ENCODE results near the gene PTPRZ1. TPM values are rescaled to one million over a fixed set of nuclear protein-coding genes. Genes with fewer than 3 reads are reported as not detected.

The PTPRZ1 gene
- polyA plus RNA-seq, 1 of the 3 experiments (the other 2 are of a cell fraction): not detected

GRCh38 chr7:122100021-122100420 is 227.1 kb downstream of the PTPRZ1 start:
- Histone ChIP-seq H3K27me3 (ENCODE audit: insufficient read depth) (no peaks in the 10 kb centered on the region), H3K4me2 (no peak overlapping the region), H3K9ac (no peak overlapping the region), H3K27ac (ENCODE audit: low read depth in 2 of 2, low read length in 1 of 2) (no peak overlapping the region), H3K79me2 (ENCODE audit: insufficient read depth) (no peaks in the 10 kb centered on the region), H3K4me1 (ENCODE audit: control insufficient read depth in 1 of 2, insufficient read depth in 2 of 2, low read depth in 1 of 2, low read length in 1 of 2) (no peaks in the 10 kb centered on the region), H3F3A (replicated peaks; ENCODE audit: insufficient read depth) (no peaks in the 10 kb centered on the region), H4K20me1 (ENCODE audit: insufficient read depth) (no peaks in the 10 kb centered on the region), H3K9me2 (no peaks in the 10 kb centered on the region), H3K4me3 (ENCODE audit: low read depth in 2 of 2, low read length in 1 of 2) (no peak overlapping the region), H2AFZ (ENCODE audit: low read depth) (no peak overlapping the region), H3K36me3 (replicated peaks in 1 of 2; ENCODE audit: control insufficient read depth in 1 of 2, insufficient read depth in 2 of 2, low read length in 1 of 2) (no peaks in the 10 kb centered on the region), H3K9me3 (peaks cover 11% of the 10 kb centered on the region; the same call in 1 of the 2 replicates)
- no peak for DNase-seq
- 5% methylated on average over 3 of the region's 3 CpGs for WGBS (ENCODE audit: low lambda C conversion rate)
- TF ChIP-seq MAX (IDR thresholded peaks at IDR 0.05; ENCODE audit: low read depth) (no peak), EZH2phosphoT487 (IDR thresholded peaks at IDR 0.05; ENCODE audit: borderline replicate concordance, low read depth) (no peak), FOXM1 (IDR thresholded peaks at IDR 0.05; ENCODE audit: low read depth) (no peak), USF2 (IDR thresholded peaks at IDR 0.05; ENCODE audit: borderline replicate concordance, low read depth, low read length) (no peak)
- POLR2A ChIA-PET: no interaction called here
- CTCF ChIA-PET: interaction anchor here (0.6 kb wide), 2 partner anchors 13 to 92 kb away, joined by 3 read pairs; no protein-coding TSS in a partner anchor

GRCh38 chr7:122103064-122103463 is 230.1 kb downstream of the PTPRZ1 start:
- no peaks in the 10 kb centered on the region for H4K20me1 ChIP-seq (ENCODE audit: insufficient read depth)
- CTCF ChIA-PET: interaction anchor here (1.1 to 2.1 kb wide), 2 partner anchors 10 to 109 kb away, joined by 3 to 22 read pairs; no protein-coding TSS in a partner anchor
- no peaks in the 10 kb centered on the region for H3F3A ChIP-seq (replicated peaks; ENCODE audit: insufficient read depth)
- peaks cover 11% of the 10 kb centered on the region; the same call in 1 of the 2 replicates for H3K9me3 ChIP-seq
- no peak overlapping the region for H3K4me3 ChIP-seq (ENCODE audit: low read depth in 2 of 2, low read length in 1 of 2)
- no peak overlapping the region for H3K27ac ChIP-seq (ENCODE audit: low read depth in 2 of 2, low read length in 1 of 2)
- no peak overlapping the region for H2AFZ ChIP-seq (ENCODE audit: low read depth)
- no peaks in the 10 kb centered on the region for H3K36me3 ChIP-seq (replicated peaks in 1 of 2; ENCODE audit: control insufficient read depth in 1 of 2, insufficient read depth in 2 of 2, low read length in 1 of 2)
- POLR2A ChIA-PET: no interaction called here
- H3K4me2 ChIP-seq: no peak overlapping the region
- no peaks in the 10 kb centered on the region for H3K79me2 ChIP-seq (ENCODE audit: insufficient read depth)
- H3K27me3 ChIP-seq (ENCODE audit: insufficient read depth): no peaks in the 10 kb centered on the region
- H3K9me2 ChIP-seq: no peaks in the 10 kb centered on the region
- no peak overlapping the region for H3K9ac ChIP-seq
- H3K4me1 ChIP-seq (ENCODE audit: control insufficient read depth in 1 of 2, insufficient read depth in 2 of 2, low read depth in 1 of 2, low read length in 1 of 2): no peaks in the 10 kb centered on the region
- DNase-seq: no peak
- no peak for TF ChIP-seq ELF1 (IDR thresholded peaks at IDR 0.05)
- TF ChIP-seq SMC3 (IDR thresholded peaks at IDR 0.05; ENCODE audit: low read depth, low read length): no peak
- no peak for TF ChIP-seq GATA2 (CRISPR knock-in tag; IDR thresholded peaks at IDR 0.05)
- TF ChIP-seq FOSL2 (IDR thresholded peaks at IDR 0.05; ENCODE audit: borderline replicate concordance, low read depth): no peak
- TF ChIP-seq NRF1 (IDR thresholded peaks at IDR 0.05; ENCODE audit: low read depth, low read length): no peak
- no peak for TF ChIP-seq RXRA (IDR thresholded peaks at IDR 0.05; ENCODE audit: borderline replicate concordance, low read depth)
- TF ChIP-seq RFX5 (IDR thresholded peaks at IDR 0.05; ENCODE audit: low read length): no peak
- TF ChIP-seq GABPA (IDR thresholded peaks at IDR 0.05; ENCODE audit: low read depth): no peak
- TF ChIP-seq FOXJ3 (CRISPR knock-in tag; IDR thresholded peaks at IDR 0.05): no peak
- no peak for TF ChIP-seq USF1 (IDR thresholded peaks at IDR 0.05; ENCODE audit: borderline replicate concordance, low read depth)
- no peak for TF ChIP-seq YY1 (IDR thresholded peaks at IDR 0.05; ENCODE audit: low read depth)
- no peak for TF ChIP-seq USF2 (IDR thresholded peaks at IDR 0.05; ENCODE audit: borderline replicate concordance, low read depth, low read length)
- TF ChIP-seq RAD21 (IDR thresholded peaks at IDR 0.05; ENCODE audit: low read length): no peak
- TF ChIP-seq EZH2phosphoT487 (IDR thresholded peaks at IDR 0.05; ENCODE audit: borderline replicate concordance, low read depth): no peak
- TF ChIP-seq TAF1 (IDR thresholded peaks at IDR 0.05; ENCODE audit: borderline replicate concordance, low read depth, low read length): no peak
- no peak for TF ChIP-seq JUND (IDR thresholded peaks at IDR 0.05)
- no peak for TF ChIP-seq SIN3A (IDR thresholded peaks at IDR 0.05; ENCODE audit: borderline replicate concordance, low read depth, low read length)
- no peak for TF ChIP-seq MXI1 (IDR thresholded peaks at IDR 0.05; ENCODE audit: low read depth, low read length)
